Fibroblast of pulmonary artery (primary cell): ENCODE results near the gene TST.
A peak's percentile ranks its signal among the peaks of the same experiment; 100 is the strongest.

Source experiments
- DNase-seq: peaks from one replicate; pipeline ENCODE4 v3.0.0-alpha.2; 2010; ENCODE audit warnings: low read depth
- H3K4me3 ChIP-seq: replicated peaks from 2 replicates; pipeline ENCODE4 v1.5.1; 2011; ENCODE audit warnings: low read depth, mild to moderate bottlenecking, control low read depth, low read length, moderate library complexity
- CTCF ChIP-seq: IDR thresholded peaks from 2 replicates; pipeline ENCODE4 v1.5.1; 2011; ENCODE audit warnings: mild to moderate bottlenecking, control low read depth, low read length, inconsistent platforms; ENCODE audit errors: missing control alignments

Gene TST

GRCh38 chr22:37039466-37039865 is 20.2 kb upstream of the TST start:
- no peak overlapping the region for H3K4me3 ChIP-seq
- DNase-seq = no peak
- TF ChIP-seq CTCF = no peak

GRCh38 chr22:37037669-37038068 is 18.4 kb upstream of the TST start:
- no peak for DNase-seq
- no peak overlapping the region for H3K4me3 ChIP-seq
- no peak for TF ChIP-seq CTCF

- no peak for DNase-seq
- no peak overlapping the region for H3K4me3 ChIP-seq
- no peak for TF ChIP-seq CTCF
Observed at GRCh38 chr22:37036655-37037377, 17.6 kb upstream of the TST start.

GRCh38 chr22:37033605-37034430 is 14.6 kb upstream of the TST start:
- H3K4me3 ChIP-seq = no peak overlapping the region
- no peak for TF ChIP-seq CTCF
- no peak for DNase-seq

- TF ChIP-seq CTCF = no peak
- peak; percentile 93 for DNase-seq
- H3K4me3 ChIP-seq = no peak overlapping the region
Observed at GRCh38 chr22:37032535-37033460, 13.6 kb upstream of the TST start.

- TF ChIP-seq CTCF = no peak
- no peak for DNase-seq
- H3K4me3 ChIP-seq = no peak overlapping the region
Observed at GRCh38 chr22:37032134-37032534, 12.9 kb upstream of the TST start.
